ENCODE results near the gene HLA-DRB1. TPM values are rescaled to one million over a fixed set of nuclear protein-coding genes. Genes with fewer than 3 reads are reported as not detected.

The HLA-DRB1 gene
- total RNA-seq, 8 experiments from 2014 or later = 3.1 to 80.7 TPM; not detected in 6

Other genes starting within 250 kb of the HLA-DRB1 start
- gene TSBP1, start 217.9 kb downstream of the HLA-DRB1 start, total RNA-seq = under 1 TPM in 5 of 8 experiments, not detected in 3; 0.09 to 0.76 (median 0.41) TPM
- 1 to 10 TPM in 1 of 8 experiments, under 1 TPM in 1, not detected in 6; 0.17 to 1.8 TPM for gene BTNL2, start 182.7 kb downstream of the HLA-DRB1 start, total RNA-seq
- 10 to 100 TPM in 1 of 8 experiments, under 1 TPM in 2, not detected in 5; 0.25 to 23.9 (median 0.40) TPM for gene HLA-DRA, start 150.0 kb downstream of the HLA-DRB1 start, total RNA-seq
- 10 to 100 TPM in 1 of 8 experiments, not detected in 7; 54.5 TPM for gene HLA-DRB5, start 59.6 kb downstream of the HLA-DRB1 start, total RNA-seq
- under 1 TPM in 4 of 8 experiments, not detected in 4; 0.13 to 0.57 (median 0.17) TPM for gene HLA-DQA1, start 47.6 kb upstream of the HLA-DRB1 start, total RNA-seq
- gene HLA-DQB1, start 76.8 kb upstream of the HLA-DRB1 start, total RNA-seq = 1 to 10 TPM in 1 of 8 experiments, under 1 TPM in 3, not detected in 4; 0.25 to 1.1 (median 0.54) TPM
- gene HLA-DQA2, start 151.5 kb upstream of the HLA-DRB1 start, total RNA-seq = under 1 TPM in 1 of 8 experiments, not detected in 7; 0.14 TPM
- under 1 TPM in 3 of 8 experiments, not detected in 5; 0.08 to 0.19 (median 0.15) TPM for gene HLA-DQB2, start 173.7 kb upstream of the HLA-DRB1 start, total RNA-seq
- 1 to 10 TPM in 2 of 8 experiments, under 1 TPM in 1, not detected in 5; 0.47 to 1.4 (median 1.1) TPM for gene HLA-DOB, start 227.2 kb upstream of the HLA-DRB1 start, total RNA-seq
- gene TAP2, start 248.9 kb upstream of the HLA-DRB1 start, total RNA-seq = 100 to 1,000 TPM in 1 of 8 experiments, 10 to 100 TPM in 3, 1 to 10 TPM in 4; 1.7 to 104 (median 13.5) TPM

Measured in motor neuron (in vitro differentiated cells).